DMS114 treated with DMSO at 0.1 percent for 48 hours (cell line): Measurements from ENCODE around the gene MOB1A.
"Not testable (repeated sequence)": the region's sequence is repeated elsewhere in the genome, so short reads cannot be mapped to it uniquely, and the experiment has no call there.

Source experiments
- DNase-seq: peaks from one replicate; lab custom pipeline; 2025; ENCODE audit not compliant: unreplicated experiment; lab: John Stamatoyannopoulos, UW

Gene MOB1A

DNA sequence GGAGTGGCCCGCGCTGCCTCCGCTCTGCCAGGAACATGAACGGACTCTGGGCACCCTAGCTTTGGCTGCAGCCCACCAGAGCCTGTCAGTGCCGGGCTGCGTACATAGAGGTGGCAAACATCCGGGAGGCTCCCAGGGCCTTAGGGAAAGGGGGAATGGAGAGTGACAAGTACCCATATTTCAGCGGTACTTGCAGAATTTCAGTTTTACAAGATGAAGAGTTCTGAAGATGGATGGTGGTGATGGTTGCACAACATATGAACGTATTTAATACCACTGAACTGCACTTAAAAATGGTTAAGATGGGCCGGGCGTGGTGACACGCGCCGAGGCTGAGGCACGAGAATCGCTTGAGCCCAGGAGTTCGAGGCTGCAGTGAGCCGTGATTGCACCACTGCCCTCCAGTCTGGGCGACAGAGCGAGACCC, 20.6 kb upstream of the MOB1A start:
- no peak for DNase-seq

DNA sequence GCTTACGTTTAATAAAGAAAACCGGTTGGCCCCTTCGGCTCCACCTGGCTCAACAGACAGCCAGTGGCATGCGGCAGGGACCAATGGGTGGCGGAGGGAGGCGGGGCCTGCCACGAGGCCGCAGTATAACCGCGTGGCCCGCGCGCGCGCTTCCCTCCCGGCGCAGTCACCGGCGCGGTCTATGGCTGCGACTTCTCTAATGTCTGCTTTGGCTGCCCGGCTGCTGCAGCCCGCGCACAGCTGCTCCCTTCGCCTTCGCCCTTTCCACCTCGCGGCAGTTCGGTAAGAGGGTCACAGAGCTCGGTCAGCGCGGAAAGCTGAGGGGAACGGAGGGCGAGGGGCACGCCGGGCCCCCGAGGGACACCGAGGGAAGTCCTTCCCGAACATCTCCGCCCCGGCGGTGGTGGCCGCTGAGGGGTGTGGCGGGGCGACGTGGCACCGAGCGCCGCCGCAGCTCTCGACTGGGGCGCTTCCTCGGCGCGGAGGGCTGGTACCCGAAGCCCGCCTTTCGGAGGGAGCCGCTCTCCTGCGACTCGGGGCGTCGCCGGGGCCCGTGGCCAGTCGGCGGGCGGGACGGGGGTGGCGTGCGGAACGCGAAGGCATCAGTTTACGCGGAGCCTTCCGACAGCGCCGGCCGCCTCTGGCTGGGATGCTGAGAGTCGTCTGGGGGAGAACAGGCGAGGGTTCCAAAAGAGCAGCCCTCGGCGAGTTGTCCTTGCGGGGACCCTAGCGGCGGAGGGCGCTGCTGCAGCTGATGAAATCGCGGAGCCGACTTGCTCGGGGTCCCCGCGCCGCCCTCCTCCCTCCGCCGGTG, 20.0 kb upstream of the MOB1A start, which contains the start of gene MTHFD2:
Gene MTHFD2, plus strand, starts transcription at position 155 of the 814 bp plus-strand sequence. Its CDS starts 27 bp downstream, at position 182.
- peak; percentile 77 for DNase-seq

DNA sequence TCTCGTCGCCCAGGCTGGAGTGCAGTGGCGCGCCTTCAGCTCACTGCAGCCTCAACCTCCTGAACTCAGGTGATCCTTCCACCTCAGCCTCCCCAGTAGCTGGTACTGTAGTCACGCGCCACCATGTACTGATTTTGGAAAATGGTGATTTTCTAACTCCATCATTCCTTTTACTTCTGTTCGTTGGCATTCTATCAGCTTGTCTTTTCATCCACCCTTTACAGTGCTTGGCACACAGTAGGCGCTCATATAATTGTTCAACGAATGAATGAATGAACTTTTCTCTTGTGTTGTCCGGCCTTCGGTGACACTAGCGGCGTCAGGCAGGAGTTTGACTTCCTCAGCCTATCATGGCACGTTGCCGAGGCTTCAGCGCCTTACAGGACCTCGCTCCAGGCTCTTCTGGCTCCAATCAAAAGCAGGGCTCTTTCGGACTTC, 19.4 kb upstream of the MOB1A start:
- DNase-seq: peak; percentile 99

DNA sequence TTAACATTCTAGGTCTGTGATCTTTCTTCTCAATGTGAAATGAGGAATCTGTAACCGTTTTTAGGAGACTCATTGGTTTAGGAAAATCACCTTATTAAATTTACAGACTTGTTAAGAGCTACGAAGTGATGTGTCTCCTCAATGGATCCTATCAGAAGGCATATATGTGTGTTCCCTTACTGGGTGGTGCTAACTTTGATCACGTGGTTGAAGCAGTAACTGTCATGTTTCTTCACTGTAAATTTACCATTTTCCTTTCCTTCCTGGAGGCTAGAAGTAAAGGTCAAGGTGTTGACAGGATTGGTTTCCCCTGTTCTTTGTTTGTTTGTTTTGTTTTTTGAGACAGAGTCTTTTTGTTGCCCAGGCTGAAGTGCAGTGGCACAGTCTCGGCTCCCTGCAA, 18.4 kb upstream of the MOB1A start:
- no peak for DNase-seq

DNA sequence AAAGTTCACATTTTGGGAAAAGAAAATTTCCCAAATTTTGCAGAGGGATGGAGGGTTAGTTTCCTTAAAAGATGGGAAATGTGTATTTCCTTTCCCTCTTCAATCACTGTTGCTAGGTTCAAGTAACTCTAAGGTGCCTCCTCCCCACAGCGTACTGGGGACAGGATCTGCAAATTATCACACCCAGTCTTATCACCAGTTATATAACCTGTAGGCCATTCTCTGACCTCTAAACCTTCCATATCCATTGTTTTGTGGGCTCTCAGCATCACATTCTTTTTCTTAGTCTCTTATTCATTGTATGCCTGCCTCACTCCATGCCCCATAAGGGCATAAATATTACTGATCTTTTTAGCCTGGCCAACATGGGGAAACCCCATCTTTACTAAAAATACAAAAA, 16.1 kb upstream of the MOB1A start:
- no peak for DNase-seq

DNA sequence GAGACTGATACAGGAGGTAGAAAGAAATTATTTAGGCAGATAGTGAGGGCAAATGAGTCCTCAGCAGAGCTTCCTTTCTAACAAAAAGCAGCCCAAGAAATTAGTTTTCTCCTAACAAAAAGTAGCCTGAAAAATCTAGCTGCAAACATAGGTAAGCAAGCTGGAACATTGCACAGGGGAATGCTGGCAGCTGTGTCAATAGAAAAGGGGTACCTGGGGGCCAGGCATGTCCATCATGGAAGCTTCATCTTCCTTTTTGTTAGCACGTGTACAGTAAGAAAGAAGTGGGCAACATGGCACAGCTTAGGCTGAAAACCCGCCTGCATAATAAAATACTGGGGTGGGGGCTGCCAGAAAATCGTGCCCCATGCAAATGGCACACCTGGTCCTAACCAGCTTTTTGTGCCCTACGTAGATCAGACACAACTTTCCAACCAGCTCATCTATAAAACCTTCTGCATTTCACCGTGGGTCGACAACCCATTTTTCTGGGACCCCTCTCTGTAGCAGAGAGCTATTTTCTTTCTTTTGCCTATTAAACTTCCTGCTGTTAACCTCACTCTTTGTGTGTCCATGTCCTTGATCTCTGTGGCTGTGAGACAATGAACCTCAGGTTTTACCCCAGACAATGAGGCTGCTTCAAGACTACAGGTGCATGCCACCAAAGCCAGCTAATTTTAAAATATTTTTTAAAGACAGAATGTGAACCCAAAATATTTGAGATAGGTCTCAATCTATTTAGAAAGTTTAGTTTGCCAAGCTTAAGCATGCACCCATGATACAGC, 13.1 kb upstream of the MOB1A start:
- no peak for DNase-seq

DNA sequence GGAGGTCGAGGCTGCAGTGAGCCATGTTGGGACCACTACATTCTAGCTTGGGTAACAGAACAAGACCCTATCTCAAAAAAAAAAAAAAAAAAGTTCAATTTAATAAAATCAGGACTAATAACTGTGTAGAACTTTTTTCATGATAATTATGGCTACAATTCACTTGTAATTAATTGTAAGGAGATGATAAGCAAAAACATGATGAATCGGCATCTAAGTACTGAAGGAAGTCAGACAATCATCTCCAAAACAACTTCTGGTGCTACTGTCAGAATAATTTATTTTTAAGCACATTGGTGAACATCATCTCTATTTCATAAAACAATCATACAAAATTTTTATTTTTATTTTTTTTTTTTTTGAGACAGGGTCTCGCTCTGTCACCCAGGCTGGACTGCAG, 10.0 kb upstream of the MOB1A start:
- no peak for DNase-seq

DNA sequence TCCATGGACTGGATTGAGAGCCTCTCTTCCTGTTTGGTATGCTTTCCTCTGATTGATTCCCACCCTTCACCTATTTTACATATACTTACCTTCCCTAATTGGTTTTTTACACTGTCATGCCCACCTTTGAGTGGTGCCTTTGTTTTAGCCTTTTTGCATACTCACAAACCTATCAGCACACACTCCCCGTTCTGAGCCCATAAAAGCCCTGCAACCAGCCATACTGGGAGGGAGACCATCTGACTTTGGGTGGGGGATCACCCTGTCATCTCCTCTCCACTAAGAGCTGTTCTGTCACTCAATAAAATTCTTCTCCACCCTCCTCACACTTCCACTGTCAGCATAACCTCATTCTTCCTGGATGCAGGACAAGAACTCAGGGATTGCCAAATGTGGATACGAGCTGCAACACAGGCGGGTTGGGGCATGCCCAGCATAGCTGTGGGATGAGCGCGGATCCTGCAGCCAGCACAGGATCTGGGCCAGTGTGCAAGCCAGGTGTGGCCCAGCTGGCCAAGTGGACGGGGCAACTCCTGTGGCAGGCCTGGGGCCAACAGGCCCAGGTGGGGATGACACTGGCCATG, 9.4 kb upstream of the MOB1A start:
- no peak for DNase-seq

DNA sequence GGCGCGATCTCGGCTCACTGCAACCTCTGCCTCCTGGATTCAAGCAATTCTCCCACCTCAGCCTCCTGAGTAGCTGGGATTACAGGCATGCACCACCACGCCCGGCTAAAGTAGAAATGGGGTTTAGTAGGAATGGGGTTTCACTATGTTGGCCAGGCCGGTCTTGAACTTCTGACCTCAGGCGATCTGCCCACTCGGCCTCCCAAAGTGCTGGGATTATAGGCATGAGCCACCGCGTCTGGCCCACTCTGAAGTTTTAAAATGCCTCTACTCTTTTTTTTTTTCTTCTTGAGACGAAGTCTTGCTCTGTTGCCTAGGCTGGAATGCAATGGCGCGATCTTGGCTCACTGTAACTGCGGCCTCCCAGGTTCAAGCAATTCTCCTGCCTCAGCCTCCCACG, 8.0 kb upstream of the MOB1A start:
- DNase-seq: not testable (repeated sequence)

DNA sequence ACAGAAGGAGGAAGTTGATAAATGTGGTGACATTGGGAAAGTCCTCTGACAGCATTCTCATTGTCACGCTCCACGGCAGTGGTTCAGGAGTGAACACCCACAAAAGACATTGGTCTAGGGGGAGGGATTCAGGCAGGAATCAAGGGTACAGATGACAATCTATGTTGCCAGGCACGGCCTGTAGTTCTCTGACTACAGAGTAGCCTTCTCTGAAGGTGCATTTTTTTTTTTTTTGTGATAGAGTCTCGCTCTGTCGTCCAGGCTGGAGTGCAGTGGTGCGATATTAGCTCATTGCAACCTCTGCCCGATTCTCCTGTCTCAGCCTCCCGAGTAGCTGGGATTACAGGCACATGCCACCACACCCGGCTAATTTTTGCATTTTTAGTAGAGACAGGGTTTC, 7.4 kb upstream of the MOB1A start:
- DNase-seq: no peak

DNA sequence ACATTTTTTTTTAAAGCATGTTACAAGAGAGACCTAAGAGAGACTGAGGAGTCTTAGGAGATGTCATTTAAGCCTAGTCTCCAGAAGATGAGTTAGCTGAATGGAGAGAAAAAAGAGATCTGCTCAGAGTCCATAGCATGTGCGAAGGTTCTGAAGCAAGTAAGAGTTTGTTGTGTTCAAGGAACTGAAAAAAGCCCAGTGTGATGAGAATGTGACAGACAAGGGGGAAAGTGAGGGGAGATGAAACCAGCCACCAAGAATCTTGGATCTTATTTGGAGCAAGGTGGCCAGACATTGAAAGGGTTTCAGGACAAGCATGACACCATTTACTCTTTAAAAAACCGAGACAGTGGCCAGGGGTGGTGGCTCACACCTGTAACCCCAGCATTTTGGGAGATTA, 5.2 kb upstream of the MOB1A start:
- no peak for DNase-seq

DNA sequence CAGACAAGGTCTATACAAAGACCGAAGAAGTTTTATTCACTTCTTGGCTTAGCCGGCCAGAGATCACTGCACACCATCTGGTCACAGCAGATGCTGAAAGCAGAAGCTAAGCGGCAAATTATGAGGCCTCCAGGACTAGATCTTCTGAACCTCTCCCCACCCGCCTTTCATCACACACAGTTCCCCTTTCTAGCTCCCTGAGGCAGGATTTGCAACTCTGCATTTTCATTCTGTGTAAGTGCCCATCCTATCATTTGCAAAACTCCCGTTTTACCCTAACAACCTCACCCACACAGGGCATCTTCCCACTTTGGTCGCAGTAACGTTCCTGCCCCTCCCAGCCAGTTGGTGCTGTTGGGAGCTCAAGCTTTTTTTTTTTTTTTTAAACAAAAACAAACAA, 3.1 kb upstream of the MOB1A start:
- no peak for DNase-seq

DNA sequence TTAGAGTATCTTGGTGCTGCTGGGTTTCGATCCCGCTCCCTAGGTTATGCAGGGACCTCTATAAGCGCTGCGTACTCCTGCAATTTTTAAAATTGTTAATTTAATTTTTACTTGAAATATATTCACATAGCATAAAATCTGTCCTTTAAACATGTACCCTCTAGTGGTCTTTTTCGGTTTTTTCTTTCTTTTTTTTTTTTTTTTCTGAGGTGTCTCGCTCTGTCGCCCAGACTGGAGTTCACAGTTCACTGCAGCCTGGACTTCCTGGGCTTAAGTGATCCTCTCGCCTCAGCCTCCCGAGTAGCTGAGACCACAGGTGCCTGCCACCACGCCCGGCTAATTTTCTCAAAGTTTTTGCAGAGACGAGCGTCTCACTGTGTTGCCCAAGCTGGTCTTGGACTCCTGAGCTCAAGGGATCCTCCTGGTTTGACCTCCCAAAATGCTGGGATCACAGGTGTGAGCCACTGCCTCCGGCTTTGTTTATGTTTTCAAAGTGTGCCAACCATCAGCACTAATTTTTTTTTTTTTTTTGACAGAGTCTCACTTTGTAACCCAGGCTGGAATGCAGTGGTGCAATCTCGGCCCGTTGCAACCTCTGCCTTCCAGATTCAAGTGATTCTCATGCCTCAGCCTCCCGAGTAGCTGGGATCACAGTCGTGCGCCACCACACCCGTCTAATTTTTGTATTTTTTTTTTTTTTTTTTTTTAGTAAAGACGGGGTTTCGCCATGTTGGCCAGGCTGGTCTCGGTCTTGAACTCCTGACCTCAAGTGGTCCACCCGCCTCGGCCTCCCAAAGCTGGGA, 585 bp upstream of the MOB1A start:
- DNase-seq: no peak

DNA sequence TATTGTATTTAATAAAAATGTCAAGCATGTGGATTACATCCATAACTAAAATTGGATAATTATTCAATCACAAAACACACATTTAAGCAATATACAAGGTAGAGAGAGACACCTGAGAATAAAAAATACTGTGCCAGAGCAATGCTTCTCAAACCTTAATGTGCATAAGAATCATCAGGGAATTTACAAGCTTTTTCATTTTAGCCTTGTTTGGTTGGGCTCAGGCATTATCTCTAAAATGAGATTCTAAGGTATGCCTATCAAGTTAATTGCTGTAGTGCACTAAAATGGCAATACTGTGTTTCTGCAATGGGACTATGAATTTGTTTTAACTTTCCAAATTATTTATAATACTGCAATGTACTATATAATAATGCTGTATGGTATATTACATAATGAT, 983 bp downstream of the MOB1A start:
- no peak for DNase-seq

DNA sequence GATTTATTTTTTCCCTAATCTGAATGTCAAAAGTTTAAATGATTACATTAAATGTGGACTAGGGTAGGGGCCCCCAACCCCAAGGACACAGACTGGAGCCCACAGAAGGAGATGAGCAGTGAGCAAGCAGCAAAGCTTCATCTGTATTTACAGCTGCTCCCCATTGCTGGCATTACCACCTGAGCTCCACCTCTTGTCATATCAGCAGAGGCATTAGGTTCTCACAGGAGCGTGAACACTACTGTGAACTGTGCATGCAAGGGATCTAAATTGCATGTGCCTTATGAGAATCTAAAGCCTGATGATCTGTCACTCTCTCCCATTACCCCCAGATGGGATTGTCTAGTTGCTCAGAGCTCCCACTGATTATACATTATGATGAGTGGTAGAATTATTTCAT, 3.8 kb downstream of the MOB1A start:
- no peak for DNase-seq

DNA sequence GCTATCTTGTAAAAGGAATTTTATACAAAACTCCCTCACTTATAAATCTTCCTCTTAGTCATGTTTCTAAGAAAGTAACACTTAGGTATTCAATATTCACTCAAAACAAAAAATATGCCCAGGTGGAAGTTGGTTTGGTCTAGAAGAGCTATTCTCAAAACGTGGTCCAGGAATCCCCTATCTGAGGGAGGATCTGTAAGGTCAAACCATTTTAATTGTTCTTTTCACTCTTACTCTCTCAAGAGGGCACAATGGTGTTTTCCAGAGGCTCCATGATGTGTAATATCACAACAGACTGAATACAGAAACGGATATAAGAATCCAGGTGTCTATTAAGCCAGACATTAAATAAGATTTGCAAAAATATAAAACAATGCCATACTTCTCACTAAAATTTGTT, 9.9 kb downstream of the MOB1A start:
- DNase-seq: no peak

DNA sequence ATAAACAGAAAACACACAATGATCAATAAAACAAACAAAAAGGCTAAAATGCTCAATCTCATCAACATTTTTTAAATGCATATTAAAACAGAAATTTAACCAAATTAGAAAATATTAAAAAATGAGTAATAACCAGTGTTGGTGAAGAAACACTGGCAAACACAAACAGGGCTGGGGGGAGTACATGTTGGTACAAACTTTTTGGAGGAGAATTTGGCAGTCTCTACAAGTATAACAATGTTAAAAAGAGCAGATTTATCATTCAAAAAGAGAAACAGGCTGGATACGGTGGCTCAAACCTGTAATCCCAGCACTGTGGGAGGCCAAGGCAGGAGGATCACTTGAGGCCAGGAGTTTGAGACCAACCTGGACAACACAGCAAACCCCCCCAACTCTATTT, 13.9 kb downstream of the MOB1A start:
- DNase-seq: no peak

DNA sequence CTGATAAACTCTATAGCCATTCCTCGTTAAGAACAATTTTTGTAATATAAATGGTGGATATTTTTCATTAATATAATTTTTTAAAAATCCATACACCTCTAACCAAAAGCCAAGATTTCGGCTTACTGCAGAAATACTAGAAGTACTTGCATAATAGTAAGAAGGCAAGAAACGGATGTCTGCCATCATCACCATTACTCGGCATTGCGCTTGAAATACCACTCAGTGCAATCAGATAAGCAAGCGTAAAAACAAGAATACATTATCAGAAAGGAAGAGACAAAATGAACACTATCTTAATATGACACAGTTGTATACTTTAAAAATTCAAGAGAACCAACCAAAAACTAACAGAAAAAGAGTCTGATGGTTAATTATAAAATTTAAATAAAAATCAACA, 15.7 kb downstream of the MOB1A start:
- DNase-seq: no peak

DNA sequence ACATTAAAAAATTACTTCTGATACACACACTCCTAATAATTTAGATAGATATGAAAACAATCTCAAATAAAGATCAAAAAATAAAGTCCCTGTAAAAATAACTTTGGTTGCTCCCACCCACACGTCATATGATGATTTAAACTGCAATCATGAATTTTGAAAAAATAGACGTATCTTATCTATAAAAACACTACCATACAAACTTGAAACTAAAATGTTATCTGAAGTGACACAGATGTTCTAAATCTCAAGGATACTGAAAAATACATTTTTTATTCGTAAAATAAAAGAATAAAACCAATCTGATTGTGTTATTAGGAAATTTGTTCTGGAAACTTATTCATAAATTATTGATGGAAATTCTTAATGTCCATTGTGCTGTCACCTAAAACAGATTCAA, 22.8 kb downstream of the MOB1A start:
- DNase-seq: no peak

DNA sequence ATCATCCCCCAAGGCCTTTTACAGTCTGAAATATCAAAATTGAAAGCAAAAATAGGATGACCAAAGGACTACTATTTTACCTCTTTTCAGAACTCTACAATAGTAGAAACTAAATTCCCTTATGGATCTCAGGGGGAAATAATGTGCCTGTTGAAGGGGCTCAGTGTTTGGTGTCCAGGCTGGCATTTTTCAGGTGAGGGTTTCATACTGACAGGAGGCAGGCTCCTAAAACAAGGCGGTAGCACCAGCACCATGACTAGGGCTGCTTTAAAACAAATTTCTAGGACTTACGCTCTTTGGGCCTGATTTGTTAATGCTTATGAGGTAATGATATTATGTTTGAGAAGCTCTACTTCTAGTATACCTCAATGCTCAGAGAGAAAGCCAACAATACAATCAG, 25.7 kb downstream of the MOB1A start:
- no peak for DNase-seq
